Measurements from ENCODE around the gene EBF3.

- no peak for TF ChIP-seq EZH2 (IDR thresholded peaks at IDR 0.05)
- no peak for TF ChIP-seq POLR2AphosphoS5 (IDR thresholded peaks at IDR 0.05; ENCODE audit: borderline replicate concordance, low read depth, low read length)
These were observed 109.9 kb downstream of the EBF3 start for GRCh38 chr10:129854158-129854557.
